IMR-90 (cell line): ENCODE results near the gene NUAK1. TPM values are rescaled to one million over a fixed set of nuclear protein-coding genes. Genes with fewer than 3 reads are reported as not detected.

Source experiments
- ATAC-seq: fragments of 200-7000 bp; cut with Tn5 transposase; 2 replicates; pipeline ENCODE4 v1.9.1; 2020; ENCODE audit warnings: low read depth, mild to moderate bottlenecking, moderate library complexity
- BruUV-seq: library from RNA; stranded (reverse); fragments of 400-500 nt; replicated peaks from 2 replicates; lab custom pipeline; 2021; lab: Mats Ljungman, UMichigan
- CTCF ChIA-PET: fragments of 300-600 bp; formaldehyde crosslinking; extraction: SDS; loops from one replicate; lab custom pipeline; 2021; ENCODE audit warnings: antibody characterized with exemption; lab: Yijun Ruan, JAX
- POLR2A ChIA-PET: fragments of 300-600 bp; sonication (Branson Sonifier 250); formaldehyde crosslinking; loops from one replicate; lab custom pipeline; 2022; ENCODE audit warnings: antibody characterized with exemption; ENCODE audit not compliant: unreplicated experiment; lab: Charles Lee
- DNase-seq: peaks from one replicate; pipeline ENCODE4 v3.0.0; 2013
- H2AFZ ChIP-seq: replicated peaks from 2 replicates; pipeline ENCODE3; 2013; ENCODE audit warnings: low read length, mild to moderate bottlenecking; ENCODE audit not compliant: poor library complexity
- H2AK5ac ChIP-seq: 2 replicates; pipeline ENCODE4 v1.6.1; 2013; ENCODE audit warnings: low read depth, low read length, inconsistent platforms
- H2AK9ac ChIP-seq: replicated peaks from 2 replicates; pipeline ENCODE3; 2013; ENCODE audit warnings: mild to moderate bottlenecking, low read depth, low read length, moderate library complexity; ENCODE audit not compliant: poor library complexity
- H2BK120ac ChIP-seq: 2 replicates; pipeline ENCODE4 v1.6.1; 2013; ENCODE audit warnings: low read depth, low read length, inconsistent platforms
- H2BK15ac ChIP-seq: 3 replicates; pipeline ENCODE4 v1.6.1; 2013; ENCODE audit warnings: low read depth, low read length, inconsistent platforms
- H2BK20ac ChIP-seq: 2 replicates; pipeline ENCODE4 v1.6.1; 2013; ENCODE audit warnings: low read depth, mild to moderate bottlenecking, inconsistent platforms, low read length, moderate library complexity
- H2BK5ac ChIP-seq: 2 replicates; pipeline ENCODE4 v1.6.1; 2013; ENCODE audit warnings: mild to moderate bottlenecking, low read depth, low read length, inconsistent platforms; ENCODE audit not compliant: poor library complexity, severe bottlenecking
- H3K14ac ChIP-seq: replicated peaks from 2 replicates; pipeline ENCODE4 v1.6.1; 2013; ENCODE audit warnings: low read depth, low read length, inconsistent platforms
- H3K18ac ChIP-seq: 2 replicates; pipeline ENCODE4 v1.6.1; 2013; ENCODE audit warnings: low read depth, low read length, control low read depth
- H3K23ac ChIP-seq: 2 replicates; pipeline ENCODE4 v1.6.1; 2013; ENCODE audit warnings: low read depth, low read length, inconsistent platforms
- H3K27ac ChIP-seq: 2 replicates; pipeline ENCODE4 v1.5.1; 2013; ENCODE audit warnings: mild to moderate bottlenecking, control low read depth, low read length; ENCODE audit not compliant: insufficient read depth
- H3K27me3 ChIP-seq: 2 replicates; pipeline ENCODE4 v1.6.1; 2013; ENCODE audit warnings: low read length; ENCODE audit not compliant: control insufficient read depth, insufficient read depth
- H3K36me3 ChIP-seq: 2 replicates; pipeline ENCODE4 v1.6.1; 2013; ENCODE audit warnings: low read length, mixed read lengths; ENCODE audit not compliant: control insufficient read depth, insufficient read depth
- H3K4ac ChIP-seq: 2 replicates; pipeline ENCODE4 v1.6.1; 2013; ENCODE audit warnings: low read depth, low read length, inconsistent platforms
- H3K4me1 ChIP-seq: 2 replicates; pipeline ENCODE4 v1.6.1; 2013; ENCODE audit warnings: low read length, mixed read lengths; ENCODE audit not compliant: control insufficient read depth, insufficient read depth
- H3K4me2 ChIP-seq: 2 replicates; pipeline ENCODE4 v1.6.1; 2013; ENCODE audit warnings: low read depth, mild to moderate bottlenecking, control low read depth, low read length, moderate library complexity
- H3K4me3 ChIP-seq: 2 replicates; pipeline ENCODE4 v1.5.1; 2013; ENCODE audit warnings: low read depth, mild to moderate bottlenecking, control low read depth, low read length, moderate library complexity; ENCODE audit not compliant: insufficient read depth
- H3K56ac ChIP-seq: 2 replicates; pipeline ENCODE4 v1.6.1; 2013; ENCODE audit warnings: low read length, inconsistent platforms; ENCODE audit not compliant: insufficient read depth; ENCODE audit errors: extremely low read depth
- H3K79me1 ChIP-seq, 2 experiments: 2 replicates each; pipeline ENCODE4 v1.6.1; 2013; ENCODE audit warnings: low read length in 2 of 2, inconsistent platforms in 1 of 2, low read depth in 1 of 2
- H3K9ac ChIP-seq: 2 replicates; pipeline ENCODE4 v1.6.1; 2013; ENCODE audit warnings: low read depth, low read length, control low read depth
- H3K9me1 ChIP-seq: 2 replicates; pipeline ENCODE4 v1.6.1; 2013; ENCODE audit warnings: low read length, inconsistent platforms; ENCODE audit not compliant: insufficient read depth
- H3K9me3 ChIP-seq: 2 replicates; pipeline ENCODE4 v1.6.1; 2013; ENCODE audit warnings: low read length; ENCODE audit not compliant: control insufficient read depth, insufficient read depth
- H4K20me1 ChIP-seq: 2 replicates; pipeline ENCODE4 v1.6.1; 2013; ENCODE audit warnings: low read length, inconsistent platforms; ENCODE audit not compliant: insufficient read depth
- H4K5ac ChIP-seq: 2 replicates; pipeline ENCODE4 v1.6.1; 2013; ENCODE audit warnings: mild to moderate bottlenecking, low read depth, low read length, control low read depth
- H4K8ac ChIP-seq, 2 experiments: 2 replicates each; pipeline ENCODE4 v1.6.1; 2013; ENCODE audit warnings: low read depth in 2 of 2, low read length in 2 of 2, control low read depth in 1 of 2, inconsistent platforms in 1 of 2
- H4K91ac ChIP-seq: 2 replicates; pipeline ENCODE4 v1.6.1; 2013; ENCODE audit warnings: low read depth, low read length, inconsistent platforms; ENCODE audit not compliant: insufficient read depth
- CHD1 ChIP-seq: IDR thresholded peaks from 2 replicates; pipeline ENCODE4 v1.6.1; 2012; ENCODE audit warnings: low read depth, low read length, improper control_type of control experiment
- FOS ChIP-seq: fragments of 150-350 bp; IDR thresholded peaks from 2 replicates; pipeline ENCODE4 v1.6.1; 2016; ENCODE audit warnings: low read depth, low read length
- MXI1 ChIP-seq: IDR thresholded peaks from 2 replicates; pipeline ENCODE4 v1.6.1; 2012; ENCODE audit warnings: low read depth, mild to moderate bottlenecking, low read length, moderate library complexity, borderline replicate concordance
- NFE2L2 ChIP-seq: fragments of 150-350 bp; IDR thresholded peaks from 2 replicates; pipeline ENCODE4 v1.6.1; 2016; ENCODE audit warnings: low read depth, mild to moderate bottlenecking, low read length
- RCOR1 ChIP-seq: IDR thresholded peaks from 2 replicates; pipeline ENCODE4 v1.6.1; 2012; ENCODE audit warnings: mild to moderate bottlenecking, low read length, improper control_type of control experiment; ENCODE audit not compliant: insufficient replicate concordance
- RFX5 ChIP-seq: IDR thresholded peaks from 2 replicates; pipeline ENCODE4 v1.8.0; 2012; ENCODE audit warnings: low read depth, mild to moderate bottlenecking, low read length, moderate library complexity
- WGBS, 2 experiments: methylation state at CpG; one replicate each; pipeline versions ENCODE4 v1.1.5 to v1.1.7; 2013; ENCODE audit warnings: missing lambda C conversion rate in 2 of 2; ENCODE audit not compliant: insufficient read length in 1 of 2; ENCODE audit errors: extremely low coverage in 2 of 2; 5-methylcytosine and 5-hydroxymethylcytosine counted together
- dilution Hi-C: fragments of 300-500 bp; cut with HindIII; formaldehyde crosslinking; loops from one replicate; pipeline ENCODE4 v1.14.3; 2018; ENCODE audit warnings: low sequenced_read_pairs; ENCODE audit not compliant: unreplicated experiment
- in situ Hi-C: fragments of 300-500 bp; cut with MboI; formaldehyde crosslinking; loops from 3 replicates; pipeline ENCODE4 v1.14.3; 2019; ENCODE audit warnings: low sequenced_read_pairs, inconsistent platforms, mixed read lengths
- intact Hi-C: fragments of 100-400 bp; cut with micrococcal nuclease; formaldehyde crosslinking; loops from 2 replicates; pipeline ENCODE4 v1.10.0; 2022
- polyA plus RNA-seq, 3 experiments: library from polyadenylated mRNA; depleted of rRNA; stranded (reverse); fragments of >200 nt; gene quantifications; 2 replicates each; pipeline ENCODE4 v1.2.3, GENCODE V29; 2012; ENCODE audit warnings: low replicate concordance in 1 of 3
- total RNA-seq: library from RNA; depleted of rRNA; stranded (reverse); fragments of >200 nt; gene quantifications from 2 replicates; pipeline ENCODE4 v1.2.3, GENCODE V29; 2012

The NUAK1 gene
- total and polyA plus RNA-seq, 2 of the 4 experiments (the other 2 are of a cell fraction), result 4.8 to 8.8 TPM

GRCh38 chr12:106140223-106140986 is 1.7 kb upstream of the NUAK1 start:
- 0 out of 2 replicates have a peak overlapping the region, but pooled peaks have one; percentile 8 for H2BK20ac ChIP-seq
- CTCF ChIA-PET, result no interaction called here
- peaks cover 23 to 63% of the 10 kb centered on the region in 2 experiments for H3K79me1 ChIP-seq
- peak overlapping the region; percentile 95 for H3K4me3 ChIP-seq
- no peak for TF ChIP-seq MXI1
- no peak for TF ChIP-seq FOS
- TF ChIP-seq RCOR1, result no peak
- no peak for TF ChIP-seq RFX5
- no peak for TF ChIP-seq CHD1
- no peak for TF ChIP-seq NFE2L2
- peak overlapping the region; percentile 91 for H3K14ac ChIP-seq
- POLR2A ChIA-PET, result no interaction called here
- peak overlapping the region; percentile 82; the same call in 1 of the 2 replicates for H3K56ac ChIP-seq
- in situ Hi-C loops (no loop called here), intact Hi-C loops (no loop called here), dilution Hi-C loops (no loop called here)
- peak overlapping the region; percentile 93 for H3K4ac ChIP-seq
- ATAC-seq, result no peak
- H3K36me3 ChIP-seq, result no peaks in the 10 kb centered on the region
- H2AK5ac ChIP-seq, result peak overlapping the region; percentile 88
- DNase-seq, result no peak
- no TSS peak for BruUV-seq
- H3K9me1 ChIP-seq, result peaks cover 5% of the 10 kb centered on the region; the same call in 1 of the 2 replicates
- peak overlapping the region; percentile 82 for H3K27ac ChIP-seq
- H4K8ac ChIP-seq, result peak overlapping the region; percentile 90 to 96; a peak in 3 of 4 replicates
- H3K4me2 ChIP-seq, result peak overlapping the region; percentile 78
- peaks cover 6% of the 10 kb centered on the region; the same call in 1 of the 2 replicates for H4K20me1 ChIP-seq
- no peaks in the 10 kb centered on the region for H3K27me3 ChIP-seq
- H2BK15ac ChIP-seq, result peak overlapping the region; percentile 64; the same call in 2 of the 3 replicates
- peak overlapping the region; percentile 94 for H3K23ac ChIP-seq
- H4K91ac ChIP-seq, result peak overlapping the region; percentile 81
- H4K5ac ChIP-seq, result peak overlapping the region; percentile 17
- 14% methylated on average over 7 of the region's 15 CpGs; no CpG with 5 or more reads in 1 of the 2 experiments for WGBS, 2 experiments
- H2BK120ac ChIP-seq, result peak overlapping the region; percentile 65
- peak overlapping the region; percentile 92 for H2AFZ ChIP-seq
- peak overlapping the region; percentile 87 for H3K9ac ChIP-seq
- H2AK9ac ChIP-seq, result peak overlapping the region; percentile 59
- H2BK5ac ChIP-seq, result peak overlapping the region; percentile 15
- no peak overlapping the region; the same call in 1 of the 2 replicates for H3K18ac ChIP-seq
- H3K9me3 ChIP-seq, result no peaks in the 10 kb centered on the region
- peaks cover 12% of the 10 kb centered on the region for H3K4me1 ChIP-seq
